HG02678 (cell line): ENCODE measurements around the gene RFX1.
"Not testable (repeated sequence)": the region's sequence is repeated elsewhere in the genome, so short reads cannot be mapped to it uniquely, and the experiment has no call there.

Experiments used
- ATAC-seq: cut with Tn5 transposase; IDR thresholded peaks from one replicate; pipeline ENCODE4 v1.9.1; 2021; ENCODE audit warnings: mild to moderate bottlenecking, moderate library complexity; ENCODE audit not compliant: unreplicated experiment

RFX1 gene

GRCh38 chr19:13937479-13938300, 68.4 kb downstream of the RFX1 start:
- ATAC-seq, result no peak

DNA sequence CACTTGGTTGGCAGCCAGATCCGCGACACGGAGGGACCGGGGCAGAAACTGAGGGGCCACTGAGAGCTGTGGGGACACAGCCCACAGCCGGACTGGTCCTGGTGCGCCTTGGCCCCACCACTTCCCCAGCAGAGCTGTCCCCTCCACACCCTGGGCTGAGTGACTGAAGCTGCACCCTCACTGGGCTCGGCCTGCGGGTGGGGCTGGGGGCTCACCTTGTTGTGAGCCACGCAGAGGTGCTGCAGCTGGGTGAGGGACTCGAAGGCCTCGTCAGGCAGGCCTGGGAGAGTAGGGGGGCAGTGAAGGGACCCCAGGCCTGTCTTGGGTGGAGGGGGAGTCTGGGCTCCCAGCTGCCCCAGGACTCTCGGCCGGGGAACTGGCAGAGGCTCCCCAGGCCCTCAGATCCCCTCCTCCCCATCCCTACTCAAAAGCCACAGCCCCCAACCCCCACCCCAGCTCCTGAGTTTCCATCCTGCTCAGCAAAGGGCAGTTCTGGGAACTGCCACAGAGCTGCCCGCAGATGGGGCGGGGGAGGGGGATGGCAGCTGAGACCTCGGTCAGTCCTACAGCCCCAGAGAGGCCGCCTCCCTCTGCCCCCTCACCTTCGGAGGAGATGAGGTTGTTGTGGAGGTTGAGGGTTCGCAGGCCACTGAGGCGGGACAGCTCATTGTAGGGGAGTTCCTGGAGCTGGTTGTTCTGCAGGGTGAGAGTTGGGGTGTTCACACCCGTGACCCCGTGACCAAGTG, 70.2 kb downstream of the RFX1 start:
- no peak for ATAC-seq

DNA sequence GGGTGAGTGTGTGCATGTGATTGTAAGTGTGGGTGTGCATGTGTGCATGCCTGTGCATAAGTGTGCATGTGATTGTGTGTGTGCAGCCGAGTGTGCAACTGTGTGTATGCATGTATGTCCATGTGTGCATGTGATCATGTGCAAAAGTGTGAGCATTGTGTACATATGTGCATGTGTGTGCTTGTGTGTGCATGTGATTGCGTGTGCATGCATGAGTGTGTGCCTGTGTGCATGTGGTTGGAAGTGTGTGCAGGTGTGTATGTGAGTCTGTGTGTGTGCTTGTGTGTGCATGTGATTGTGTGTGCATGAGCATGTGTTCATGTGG, 71.4 kb downstream of the RFX1 start:
- ATAC-seq, result no peak

GRCh38 chr19:13932911-13933393, 73.2 kb downstream of the RFX1 start:
- ATAC-seq, result no peak

- ATAC-seq, result no peak
Observed at GRCh38 chr19:13932149-13932637, 73.9 kb downstream of the RFX1 start.

DNA sequence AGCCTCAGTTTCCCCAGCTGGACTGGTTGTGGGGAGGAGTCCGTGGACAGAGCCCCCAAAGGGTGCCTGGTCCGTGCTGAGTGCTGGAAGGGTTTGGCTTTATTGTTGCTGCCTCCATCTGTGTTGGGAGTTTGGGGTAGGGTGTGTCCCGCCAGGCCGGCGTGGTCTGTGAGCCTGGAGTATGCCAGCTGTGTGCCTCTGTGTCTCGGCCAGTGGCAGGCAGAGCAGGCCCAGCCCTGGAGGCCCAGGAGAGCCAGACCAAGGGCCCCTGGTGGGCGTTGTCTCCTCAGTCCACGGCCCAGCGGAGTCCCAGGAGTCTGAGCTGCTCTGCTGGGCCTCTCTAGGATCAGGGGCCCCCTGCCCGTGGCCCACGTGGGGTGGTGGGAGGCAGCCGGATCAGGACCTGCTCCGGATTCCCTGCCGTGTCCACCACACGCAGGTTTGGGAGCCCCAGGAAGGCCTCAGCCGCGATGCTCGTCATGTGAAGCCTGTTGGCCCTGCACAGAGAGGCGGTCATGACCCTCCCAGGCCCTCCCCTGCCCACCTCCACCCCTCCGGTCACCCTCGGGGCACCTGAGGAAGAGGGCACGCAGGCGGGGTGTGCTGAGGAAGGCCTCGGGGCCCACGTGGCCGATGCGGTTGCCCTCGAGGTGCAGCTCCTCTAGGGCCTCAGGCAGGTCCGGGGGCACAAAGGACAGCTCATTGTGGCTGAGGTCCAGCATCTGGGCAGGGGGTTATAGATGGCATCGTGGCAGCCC, 74.5 kb downstream of the RFX1 start:
- no peak for ATAC-seq

DNA sequence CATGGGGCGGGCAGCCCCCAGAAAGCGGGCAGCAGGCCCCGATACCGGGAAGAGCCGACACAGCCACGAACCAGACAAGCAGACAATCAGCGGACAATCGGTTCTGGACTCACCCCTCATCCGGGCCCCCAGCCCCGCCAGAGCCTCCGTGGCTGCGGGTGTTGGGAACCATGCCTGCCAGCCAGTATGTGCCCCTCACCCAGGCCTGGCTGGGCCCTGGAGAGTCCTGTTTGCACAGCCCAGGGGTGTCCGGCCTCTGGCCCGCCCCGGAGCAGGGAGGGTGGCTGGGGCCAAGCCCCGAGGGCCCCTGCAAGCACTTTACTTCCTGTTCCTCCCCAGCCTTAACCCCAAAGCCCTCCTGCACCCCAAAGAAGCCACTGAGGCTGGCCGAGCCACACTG, 75.7 kb downstream of the RFX1 start:
- no peak for ATAC-seq

DNA sequence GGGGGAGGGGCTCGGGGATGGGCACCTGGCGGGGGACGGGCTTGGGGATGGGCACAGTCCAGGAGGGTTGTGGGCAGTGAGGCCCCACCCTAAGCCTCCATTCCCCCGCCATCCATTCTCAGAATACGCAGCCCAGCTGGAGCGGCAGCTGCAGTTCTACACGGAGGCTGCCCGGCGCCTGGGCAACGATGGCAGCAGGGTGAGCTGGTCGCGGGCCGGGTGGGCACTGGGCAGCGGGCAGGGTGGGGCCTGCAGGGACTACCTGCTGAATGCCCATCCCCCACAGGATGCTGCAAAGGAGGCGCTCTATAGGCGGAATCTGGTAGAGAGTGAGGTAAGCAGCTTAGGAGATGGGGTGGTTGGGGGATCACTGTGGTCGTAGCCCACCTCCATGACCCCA, 76.2 kb downstream of the RFX1 start:
- no peak for ATAC-seq

DNA sequence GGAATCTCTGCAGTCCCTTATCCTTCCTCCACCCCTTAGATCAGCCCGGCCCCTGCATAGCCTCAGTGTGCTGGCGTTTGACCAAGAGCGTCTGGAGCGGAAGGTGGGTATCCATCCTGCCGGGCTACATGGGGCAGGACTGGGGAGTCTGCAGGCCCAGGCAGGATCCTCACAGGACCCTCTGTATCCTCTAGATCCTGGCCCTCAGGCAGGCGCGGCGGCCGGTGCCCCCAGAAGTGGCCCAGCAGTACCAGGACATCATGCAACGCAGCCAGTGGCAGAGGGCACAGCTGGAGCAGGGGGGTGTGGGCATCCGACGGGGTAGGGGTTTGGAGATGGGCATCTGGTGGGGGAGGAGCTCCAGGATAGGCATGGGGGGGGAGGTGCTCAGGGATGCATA, 76.8 kb downstream of the RFX1 start:
- no peak for ATAC-seq

DNA sequence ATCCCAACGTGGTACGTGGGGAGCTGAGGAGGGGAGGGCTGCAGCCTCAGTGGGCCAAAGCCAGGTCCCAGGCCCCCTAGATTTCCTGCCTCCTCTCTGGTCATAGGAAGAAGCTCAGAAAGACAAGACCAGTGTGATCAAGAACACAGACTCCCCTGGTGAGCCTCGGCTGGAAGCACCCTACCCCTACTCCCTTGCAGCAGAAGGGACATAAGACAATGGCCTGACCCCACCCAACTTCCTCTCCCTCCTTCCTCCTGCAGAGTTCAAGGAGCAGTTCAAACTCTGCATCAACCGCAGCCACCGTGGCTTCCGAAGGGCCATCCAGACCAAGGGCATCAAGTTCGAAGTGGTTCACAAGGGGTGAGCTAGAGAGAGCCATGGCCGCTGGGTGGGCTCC, 79.4 kb downstream of the RFX1 start:
- ATAC-seq, result no peak

GRCh38 chr19:13926010-13926409, 80.1 kb downstream of the RFX1 start:
- ATAC-seq, result no peak

GRCh38 chr19:13923194-13923987, 82.7 kb downstream of the RFX1 start:
- no peak for ATAC-seq

DNA sequence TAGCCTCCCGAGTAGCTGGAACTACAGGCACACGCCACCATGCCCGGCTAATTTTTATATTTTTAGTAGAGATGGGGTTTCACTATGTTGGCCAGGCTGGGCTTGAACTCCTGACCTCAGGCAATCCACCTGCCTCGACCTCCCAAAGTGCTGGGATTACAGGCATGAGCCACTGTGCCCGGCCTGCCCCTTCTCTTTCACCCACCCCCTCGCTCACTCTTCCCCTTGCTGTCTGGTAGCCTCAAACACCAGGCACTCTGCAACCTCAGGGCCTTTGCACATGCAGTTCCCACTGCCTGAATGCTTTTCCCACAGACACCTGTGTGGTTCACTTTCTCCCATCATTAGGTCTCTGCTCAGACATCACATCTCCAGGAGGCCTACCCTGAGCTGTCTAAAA, 84.0 kb downstream of the RFX1 start:
- not testable (repeated sequence) for ATAC-seq

DNA sequence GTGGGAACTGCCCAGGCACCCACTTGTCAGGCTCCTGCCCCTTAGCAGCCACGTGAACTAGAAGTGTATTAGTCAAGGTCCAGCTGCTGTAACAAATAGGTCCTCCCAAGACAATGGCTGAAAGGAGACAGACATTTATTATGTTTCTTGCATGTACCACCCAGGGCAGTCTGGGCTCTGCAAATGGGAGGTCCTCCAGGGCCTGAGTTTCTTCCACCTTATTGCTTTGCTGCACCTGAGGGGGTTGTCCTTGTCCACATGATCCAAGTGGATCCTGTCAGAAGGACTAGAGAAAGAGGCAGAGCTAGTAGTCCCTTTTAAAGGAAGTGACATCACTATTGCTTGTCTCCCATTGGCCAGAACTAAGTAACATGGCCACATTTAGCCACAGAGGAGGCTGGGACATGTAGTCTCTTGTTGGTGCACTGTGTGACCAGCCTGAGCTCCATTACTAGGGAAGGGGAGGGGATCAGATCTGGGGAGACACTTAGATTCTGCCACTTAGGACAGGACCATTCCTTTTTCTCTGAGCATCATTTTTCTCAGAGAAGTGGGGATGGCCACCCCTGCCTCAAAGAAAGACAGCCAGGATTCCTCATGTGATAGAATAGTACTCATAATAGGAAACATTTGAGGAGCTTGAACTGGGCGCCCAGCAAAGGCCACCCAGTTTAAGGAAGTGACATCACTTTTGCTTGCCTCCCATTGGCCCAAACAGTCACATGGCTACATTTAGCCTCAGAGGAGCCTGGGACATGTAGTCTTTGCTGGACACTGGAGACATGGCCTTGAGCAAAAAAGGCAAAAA, 85.0 kb downstream of the RFX1 start:
- no peak for ATAC-seq

DNA sequence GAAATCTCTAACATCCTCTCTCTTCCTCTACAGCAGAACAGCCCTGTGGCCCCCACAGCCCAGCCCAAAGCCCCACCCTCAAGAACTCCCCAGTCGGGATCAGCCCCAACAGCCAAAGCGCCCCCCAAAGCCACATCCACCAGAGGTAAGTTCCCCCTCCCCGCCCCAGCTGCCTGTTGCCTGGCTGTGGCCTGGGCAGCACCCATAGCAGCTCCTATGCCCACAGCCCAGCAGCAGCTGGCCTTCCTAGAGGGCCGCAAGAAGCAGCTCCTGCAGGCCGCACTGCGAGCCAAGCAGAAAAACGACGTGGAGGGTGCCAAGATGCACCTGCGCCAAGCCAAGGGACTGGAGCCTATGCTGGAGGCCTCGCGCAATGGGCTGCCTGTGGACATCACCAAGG, 85.6 kb downstream of the RFX1 start:
- ATAC-seq, result no peak

DNA sequence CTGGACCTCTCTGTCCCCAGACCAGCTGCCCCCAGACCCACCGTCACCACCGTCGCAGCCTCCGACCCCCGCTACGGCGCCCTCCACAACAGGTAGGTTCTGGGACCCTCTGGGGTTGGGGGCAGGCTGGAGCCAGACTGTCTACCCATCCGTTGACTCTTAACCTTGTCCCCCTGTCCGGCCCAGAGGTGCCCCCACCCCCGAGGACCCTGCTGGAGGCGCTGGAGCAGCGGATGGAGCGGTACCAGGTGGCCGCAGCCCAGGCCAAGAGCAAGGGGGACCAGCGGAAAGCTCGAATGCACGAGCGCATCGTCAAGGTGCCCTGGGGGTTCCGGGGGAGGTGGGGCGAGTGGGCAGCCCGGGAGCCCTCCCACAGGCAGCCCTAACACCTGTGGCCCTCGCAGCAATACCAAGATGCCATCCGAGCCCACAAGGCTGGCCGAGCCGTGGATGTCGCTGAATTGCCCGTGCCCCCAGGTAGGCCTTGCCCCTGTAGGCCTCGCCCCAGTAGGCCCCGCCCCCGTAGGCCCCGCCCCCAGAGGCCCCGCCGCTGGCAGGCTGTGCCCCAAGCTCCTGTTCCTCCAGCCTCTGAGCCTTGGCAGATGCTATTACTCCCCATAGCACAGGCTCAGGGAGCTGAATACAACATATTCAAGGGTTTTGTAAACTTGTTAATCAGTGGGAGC, 87.3 kb downstream of the RFX1 start:
- no peak for ATAC-seq

GRCh38 chr19:13917888-13918406, 88.2 kb downstream of the RFX1 start:
- no peak for ATAC-seq

DNA sequence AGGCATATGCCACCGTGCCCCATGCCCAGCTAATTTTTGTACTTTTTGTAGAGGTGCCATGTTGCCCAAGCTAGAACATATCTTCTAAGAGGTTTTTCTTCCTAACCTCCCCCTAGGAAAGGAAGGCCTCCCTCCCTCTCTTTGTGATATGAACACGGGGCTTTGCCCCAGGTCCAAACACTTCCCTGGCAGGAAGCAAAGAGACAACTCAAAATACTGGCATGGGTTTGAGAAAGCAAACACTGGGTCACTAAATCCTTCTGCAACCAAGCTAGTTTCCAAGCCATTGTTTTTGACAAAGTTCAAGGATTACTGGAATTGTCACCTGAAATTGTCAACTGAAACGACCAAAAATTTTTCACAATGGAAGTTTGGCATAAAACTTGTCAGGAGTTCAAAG, 91.3 kb downstream of the RFX1 start:
- no peak for ATAC-seq

- no peak for ATAC-seq
Observed at GRCh38 chr19:13913352-13913751, 92.8 kb downstream of the RFX1 start.
